OCI-LY3 (cell line): ENCODE data around the gene CRYZ.
A peak's percentile ranks its signal among the peaks of the same experiment; 100 is the strongest.

Experiments
- H2AFZ ChIP-seq: fragments of 200-600, 300-600 bp; shearing (Covaris generic); 2 replicates; pipeline ENCODE4 v1.6.0; 2014; ENCODE audit warnings: antibody characterized with exemption, low read depth, low read length
- H3K27ac ChIP-seq: fragments of 200-600, 300-600 bp; sonication (generic); 2 replicates; pipeline ENCODE4 v1.5.1; 2014; ENCODE audit warnings: mild to moderate bottlenecking, low read length, moderate library complexity, mixed read lengths
- H3K27me3 ChIP-seq: fragments of 200-600, 300-600 bp; sonication (generic); 2 replicates; pipeline ENCODE4 v1.6.1; 2014; ENCODE audit warnings: low read depth, low read length, mixed read lengths
- H3K36me3 ChIP-seq: fragments of 200-600, 300-600 bp; sonication (generic); replicated peaks from 2 replicates; pipeline ENCODE3; 2014; ENCODE audit warnings: low read depth, low read length, mixed read lengths
- H3K4me1 ChIP-seq: fragments of 300-600, 200-600 bp; sonication (generic); 2 replicates; pipeline ENCODE4 v1.6.1; 2014; ENCODE audit warnings: low read length, mixed read lengths
- H3K4me2 ChIP-seq: fragments of 200-600, 300-600 bp; sonication (generic); 2 replicates; pipeline ENCODE4 v1.6.1; 2014; ENCODE audit warnings: low read length, mixed read lengths
- H3K4me3 ChIP-seq: fragments of 300-600, 200-600 bp; sonication (generic); 2 replicates; pipeline ENCODE4 v1.5.1; 2014; ENCODE audit warnings: antibody characterized with exemption, mild to moderate bottlenecking, low read length, moderate library complexity
- H3K79me2 ChIP-seq: fragments of 300-600, 200-600 bp; shearing (Covaris generic); 2 replicates; pipeline ENCODE4 v1.6.1; 2014; ENCODE audit warnings: mild to moderate bottlenecking, low read length, mixed read lengths
- H3K9ac ChIP-seq: fragments of 300-600, 200-600 bp; shearing (Covaris generic); 2 replicates; pipeline ENCODE4 v1.6.0; 2014; ENCODE audit warnings: mild to moderate bottlenecking, low read length, moderate library complexity
- H3K9me3 ChIP-seq: fragments of 200-600, 300-600 bp; shearing (Covaris generic); 2 replicates; pipeline ENCODE4 v1.6.1; 2014; ENCODE audit warnings: low read length, mixed read lengths; ENCODE audit not compliant: insufficient read depth
- H4K20me1 ChIP-seq: fragments of 200-600, 300-600 bp; sonication (generic); 2 replicates; pipeline ENCODE4 v1.6.1; 2016; ENCODE audit warnings: low read length, mixed read lengths; ENCODE audit not compliant: insufficient read depth
- EZH2phosphoT487 ChIP-seq: fragments of 200-600 bp; shearing (Covaris generic); IDR thresholded peaks from 2 replicates; pipeline ENCODE4 v1.6.1; 2018; ENCODE audit warnings: antibody characterized with exemption, mixed run types, low read depth
- TF ChIP-seq, protein P1 (sequence below): fragments of 200-600, 300-600 bp; sonication (generic); IDR thresholded peaks from 2 replicates; pipeline ENCODE4 v1.5.1; 2014; ENCODE audit warnings: antibody characterized with exemption, low read length, low read depth

The CRYZ gene

GRCh38 chr1:74775735-74776134 is 42.9 kb upstream of the CRYZ start:
- H4K20me1 ChIP-seq: no peaks in the 10 kb centered on the region
- no peak overlapping the region for H3K4me2 ChIP-seq
- TF ChIP-seq, protein P1, sequence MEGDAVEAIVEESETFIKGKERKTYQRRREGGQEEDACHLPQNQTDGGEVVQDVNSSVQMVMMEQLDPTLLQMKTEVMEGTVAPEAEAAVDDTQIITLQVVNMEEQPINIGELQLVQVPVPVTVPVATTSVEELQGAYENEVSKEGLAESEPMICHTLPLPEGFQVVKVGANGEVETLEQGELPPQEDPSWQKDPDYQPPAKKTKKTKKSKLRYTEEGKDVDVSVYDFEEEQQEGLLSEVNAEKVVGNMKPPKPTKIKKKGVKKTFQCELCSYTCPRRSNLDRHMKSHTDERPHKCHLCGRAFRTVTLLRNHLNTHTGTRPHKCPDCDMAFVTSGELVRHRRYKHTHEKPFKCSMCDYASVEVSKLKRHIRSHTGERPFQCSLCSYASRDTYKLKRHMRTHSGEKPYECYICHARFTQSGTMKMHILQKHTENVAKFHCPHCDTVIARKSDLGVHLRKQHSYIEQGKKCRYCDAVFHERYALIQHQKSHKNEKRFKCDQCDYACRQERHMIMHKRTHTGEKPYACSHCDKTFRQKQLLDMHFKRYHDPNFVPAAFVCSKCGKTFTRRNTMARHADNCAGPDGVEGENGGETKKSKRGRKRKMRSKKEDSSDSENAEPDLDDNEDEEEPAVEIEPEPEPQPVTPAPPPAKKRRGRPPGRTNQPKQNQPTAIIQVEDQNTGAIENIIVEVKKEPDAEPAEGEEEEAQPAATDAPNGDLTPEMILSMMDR: peak; percentile 49
- TF ChIP-seq EZH2phosphoT487: no peak
- H3K9me3 ChIP-seq: no peaks in the 10 kb centered on the region
- H3K4me1 ChIP-seq: no peaks in the 10 kb centered on the region
- H3K4me3 ChIP-seq: no peak overlapping the region
- no peaks in the 10 kb centered on the region for H3K36me3 ChIP-seq
- H3K27ac ChIP-seq: no peak overlapping the region
- H3K9ac ChIP-seq: no peak overlapping the region
- no peak overlapping the region for H2AFZ ChIP-seq
- no peaks in the 10 kb centered on the region for H3K79me2 ChIP-seq
- no peaks in the 10 kb centered on the region for H3K27me3 ChIP-seq

DNA sequence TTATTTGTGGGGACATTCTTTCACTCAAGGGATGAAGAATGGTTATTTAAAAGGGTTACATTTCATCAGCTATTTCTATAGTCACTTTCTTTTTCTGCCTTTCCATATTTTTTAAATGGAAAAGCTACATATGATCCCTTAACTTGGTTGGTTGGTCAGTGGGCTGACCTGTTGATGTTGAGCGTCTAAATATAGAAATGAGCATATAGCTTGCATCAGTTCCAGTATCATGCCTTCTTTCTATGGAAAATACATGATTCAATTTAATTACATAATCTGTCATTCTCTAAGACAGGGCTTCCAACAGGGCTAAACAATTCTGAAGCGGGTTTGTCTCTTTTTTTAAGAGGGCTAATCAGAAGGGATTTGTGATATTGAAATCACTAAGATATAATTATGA is 40.7 kb upstream of the CRYZ start:
- H3K4me1 ChIP-seq: no peaks in the 10 kb centered on the region
- H3K27ac ChIP-seq: no peak overlapping the region
- H3K9me3 ChIP-seq: no peaks in the 10 kb centered on the region
- H3K9ac ChIP-seq: no peak overlapping the region
- no peak for TF ChIP-seq EZH2phosphoT487
- TF ChIP-seq, protein P1: no peak
- H3K79me2 ChIP-seq: no peaks in the 10 kb centered on the region
- no peak overlapping the region for H3K4me2 ChIP-seq
- H3K27me3 ChIP-seq: no peaks in the 10 kb centered on the region
- no peak overlapping the region for H3K4me3 ChIP-seq
- H4K20me1 ChIP-seq: no peaks in the 10 kb centered on the region
- no peak overlapping the region for H2AFZ ChIP-seq
- no peaks in the 10 kb centered on the region for H3K36me3 ChIP-seq

GRCh38 chr1:74772945-74773344 is 40.1 kb upstream of the CRYZ start:
- no peak overlapping the region for H2AFZ ChIP-seq
- H3K4me3 ChIP-seq: no peak overlapping the region
- TF ChIP-seq, protein P1: no peak
- no peak for TF ChIP-seq EZH2phosphoT487
- H4K20me1 ChIP-seq: no peaks in the 10 kb centered on the region
- no peaks in the 10 kb centered on the region for H3K36me3 ChIP-seq
- no peaks in the 10 kb centered on the region for H3K79me2 ChIP-seq
- no peak overlapping the region for H3K9ac ChIP-seq
- H3K27ac ChIP-seq: no peak overlapping the region
- no peaks in the 10 kb centered on the region for H3K4me1 ChIP-seq
- no peaks in the 10 kb centered on the region for H3K27me3 ChIP-seq
- H3K4me2 ChIP-seq: no peak overlapping the region
- H3K9me3 ChIP-seq: no peaks in the 10 kb centered on the region

DNA sequence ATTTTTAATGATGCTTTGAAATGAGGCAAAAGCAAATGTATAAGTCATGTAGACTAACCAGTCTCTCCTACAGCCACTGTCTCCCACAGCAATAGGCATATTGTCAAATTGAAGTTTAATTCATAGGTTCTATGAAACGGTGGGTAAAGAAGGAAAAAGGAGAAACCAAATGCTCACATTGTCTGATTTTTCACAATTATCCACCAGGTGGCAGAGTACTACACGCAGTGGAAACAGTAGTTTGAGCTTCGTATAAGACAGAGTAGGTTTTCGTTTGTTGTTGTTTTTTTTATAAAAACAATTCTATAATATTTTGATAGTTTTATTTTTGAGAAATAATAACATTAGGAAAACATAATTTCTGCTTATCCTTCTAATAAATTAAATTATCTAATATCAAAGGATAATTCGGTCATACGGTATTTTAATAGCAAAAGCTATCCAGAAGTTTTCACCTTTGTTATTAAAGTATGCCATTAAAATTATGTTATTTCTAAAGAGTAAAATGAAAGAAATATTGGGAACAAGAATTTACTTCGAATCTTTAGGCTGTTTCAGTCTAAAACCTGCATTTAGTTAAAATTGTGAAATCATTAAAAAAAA is 39.2 kb upstream of the CRYZ start:
- H3K4me2 ChIP-seq: no peak overlapping the region
- TF ChIP-seq, protein P1: peak; percentile 63
- no peak for TF ChIP-seq EZH2phosphoT487
- no peaks in the 10 kb centered on the region for H3K36me3 ChIP-seq
- no peaks in the 10 kb centered on the region for H3K4me1 ChIP-seq
- no peaks in the 10 kb centered on the region for H3K79me2 ChIP-seq
- no peak overlapping the region for H3K9ac ChIP-seq
- no peak overlapping the region for H3K4me3 ChIP-seq
- no peak overlapping the region for H3K27ac ChIP-seq
- H4K20me1 ChIP-seq: no peaks in the 10 kb centered on the region
- no peak overlapping the region for H2AFZ ChIP-seq
- no peaks in the 10 kb centered on the region for H3K27me3 ChIP-seq
- H3K9me3 ChIP-seq: no peaks in the 10 kb centered on the region
